ENCODE results near the gene MPPED1.

DNA sequence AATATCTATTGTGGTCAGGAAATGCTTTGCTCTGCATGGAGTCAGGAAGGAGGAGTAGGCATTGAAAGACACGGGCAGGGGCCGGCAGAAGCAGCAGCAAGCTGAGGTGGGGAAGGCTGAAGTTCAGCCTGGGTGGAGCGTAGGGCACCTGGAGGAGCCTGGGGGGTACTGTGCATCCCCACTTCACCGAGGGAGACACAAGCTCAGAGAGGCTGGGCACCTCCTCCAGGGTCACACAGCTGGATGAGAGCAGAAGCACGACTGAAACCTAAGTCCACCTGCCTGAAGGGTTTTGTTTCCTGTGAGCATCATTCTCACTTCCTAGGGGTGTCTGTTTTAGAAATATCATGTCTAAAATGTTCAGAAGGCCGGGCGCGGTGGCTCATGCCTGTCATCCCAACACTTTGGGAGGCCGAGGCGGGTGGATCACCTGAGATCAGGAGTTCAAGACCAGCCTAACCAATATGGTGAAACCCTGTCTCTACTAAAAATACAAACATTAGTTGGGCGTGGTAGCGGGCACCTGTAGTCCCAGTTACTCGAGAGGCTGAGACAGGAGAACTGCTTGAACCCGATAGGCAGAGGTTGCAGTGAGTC lies 138.3 kb downstream of the MPPED1 start:
- TF ChIP-seq, protein P1, sequence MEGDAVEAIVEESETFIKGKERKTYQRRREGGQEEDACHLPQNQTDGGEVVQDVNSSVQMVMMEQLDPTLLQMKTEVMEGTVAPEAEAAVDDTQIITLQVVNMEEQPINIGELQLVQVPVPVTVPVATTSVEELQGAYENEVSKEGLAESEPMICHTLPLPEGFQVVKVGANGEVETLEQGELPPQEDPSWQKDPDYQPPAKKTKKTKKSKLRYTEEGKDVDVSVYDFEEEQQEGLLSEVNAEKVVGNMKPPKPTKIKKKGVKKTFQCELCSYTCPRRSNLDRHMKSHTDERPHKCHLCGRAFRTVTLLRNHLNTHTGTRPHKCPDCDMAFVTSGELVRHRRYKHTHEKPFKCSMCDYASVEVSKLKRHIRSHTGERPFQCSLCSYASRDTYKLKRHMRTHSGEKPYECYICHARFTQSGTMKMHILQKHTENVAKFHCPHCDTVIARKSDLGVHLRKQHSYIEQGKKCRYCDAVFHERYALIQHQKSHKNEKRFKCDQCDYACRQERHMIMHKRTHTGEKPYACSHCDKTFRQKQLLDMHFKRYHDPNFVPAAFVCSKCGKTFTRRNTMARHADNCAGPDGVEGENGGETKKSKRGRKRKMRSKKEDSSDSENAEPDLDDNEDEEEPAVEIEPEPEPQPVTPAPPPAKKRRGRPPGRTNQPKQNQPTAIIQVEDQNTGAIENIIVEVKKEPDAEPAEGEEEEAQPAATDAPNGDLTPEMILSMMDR (IDR thresholded peaks at IDR 0.05; ENCODE audit: insufficient read depth, low read length, poor library complexity, severe bottlenecking) = no peak
- TF ChIP-seq EZH2phosphoT487 (conservative IDR thresholded peaks at IDR 0.05; ENCODE audit: low read length) = no peak

All from SU-DHL-6 (cell line).